Activated CD4-positive, alpha-beta T cell treated with anti-CD3 and anti-CD28 coated beads, Interleukin-2, amount 50 U/mL, for 48 hours (primary cell): ENCODE data around the gene MRPL14.

ENCODE experiments used
- DNase-seq, 2 experiments: peaks; one replicate each; pipeline ENCODE4 v3.0.0-alpha.2; 2020

The MRPL14 gene

DNA sequence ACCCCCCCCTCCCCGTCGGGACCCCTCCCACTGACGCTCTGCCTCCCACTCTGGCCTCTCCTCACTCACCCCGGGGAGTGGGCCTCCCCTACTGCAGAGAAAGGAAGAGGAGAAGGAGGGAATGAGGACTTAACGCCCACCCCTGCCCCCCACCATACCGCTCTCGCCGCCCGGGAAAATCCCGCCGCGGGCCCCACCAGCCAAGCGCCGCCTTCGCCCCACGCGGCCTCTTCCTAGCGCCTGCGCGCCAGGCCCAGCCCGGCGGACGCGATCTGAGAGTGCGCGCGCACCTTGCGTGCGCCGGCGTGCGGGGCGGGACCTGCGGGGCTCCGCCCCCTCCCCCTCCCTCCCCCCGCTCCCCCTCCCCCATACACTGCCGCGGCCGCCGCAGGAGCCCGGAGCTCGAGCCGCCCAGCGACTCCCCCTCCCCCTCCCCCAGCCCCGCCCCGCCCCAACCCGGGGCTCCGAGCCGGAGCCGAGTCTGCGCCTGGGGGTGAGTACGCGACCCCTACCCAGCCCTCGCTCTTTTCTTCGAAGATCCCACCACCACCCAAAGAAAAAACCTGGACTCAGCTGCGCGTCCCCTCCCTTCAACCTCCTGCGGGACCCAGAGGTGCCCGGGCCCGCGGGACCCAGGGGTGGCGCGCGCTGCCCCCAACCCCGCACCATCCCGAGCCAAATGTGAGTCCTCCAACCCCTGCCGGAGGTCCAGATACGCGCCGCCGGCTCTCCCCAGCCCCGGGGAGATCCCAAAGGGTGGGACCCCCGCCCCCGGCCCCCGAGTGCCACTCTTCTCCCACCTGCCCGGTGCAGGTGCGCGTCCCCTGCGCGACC, at the start of gene MRPL14, which contains the start of gene TMEM63B:
Gene MRPL14 (minus strand): TSS at position 267 of the 834 bp plus-strand sequence. CDS start 10,841 bp downstream, outside the sequence.
Gene TMEM63B (plus strand): TSS at position 369 of the 834 bp plus-strand sequence. CDS start 7,031 bp downstream, outside the sequence.
- peak; percentile 86 to 88 for DNase-seq

DNA sequence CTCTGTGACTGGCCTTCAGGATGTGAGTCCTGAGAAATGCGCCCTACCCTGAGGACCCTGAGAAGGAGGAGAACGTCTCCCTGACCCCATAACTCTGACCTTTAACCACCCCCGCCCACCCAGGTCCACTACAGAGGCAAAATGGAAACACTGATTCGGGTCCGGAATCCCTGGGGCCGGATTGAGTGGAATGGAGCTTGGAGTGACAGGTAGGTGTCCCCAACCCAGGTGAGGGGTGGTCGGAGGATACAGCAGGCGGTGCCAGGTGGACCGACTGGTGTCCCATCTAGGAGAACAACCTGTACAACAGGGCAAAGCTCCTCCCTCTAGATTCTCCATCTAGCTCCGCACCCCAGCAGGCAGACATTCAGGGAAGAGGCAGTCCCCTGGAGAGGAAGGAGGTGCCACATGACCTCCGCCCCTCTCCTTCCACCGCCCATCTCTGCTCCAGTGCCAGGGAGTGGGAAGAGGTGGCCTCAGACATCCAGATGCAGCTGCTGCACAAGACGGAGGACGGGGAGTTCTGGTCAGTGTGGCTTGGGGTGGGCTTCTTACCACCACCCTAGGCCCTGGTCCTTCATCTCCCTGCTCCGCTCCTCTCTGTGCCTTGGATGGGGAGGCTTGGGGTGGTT, 49.0 kb upstream of the MRPL14 start:
- DNase-seq = no peak

DNA sequence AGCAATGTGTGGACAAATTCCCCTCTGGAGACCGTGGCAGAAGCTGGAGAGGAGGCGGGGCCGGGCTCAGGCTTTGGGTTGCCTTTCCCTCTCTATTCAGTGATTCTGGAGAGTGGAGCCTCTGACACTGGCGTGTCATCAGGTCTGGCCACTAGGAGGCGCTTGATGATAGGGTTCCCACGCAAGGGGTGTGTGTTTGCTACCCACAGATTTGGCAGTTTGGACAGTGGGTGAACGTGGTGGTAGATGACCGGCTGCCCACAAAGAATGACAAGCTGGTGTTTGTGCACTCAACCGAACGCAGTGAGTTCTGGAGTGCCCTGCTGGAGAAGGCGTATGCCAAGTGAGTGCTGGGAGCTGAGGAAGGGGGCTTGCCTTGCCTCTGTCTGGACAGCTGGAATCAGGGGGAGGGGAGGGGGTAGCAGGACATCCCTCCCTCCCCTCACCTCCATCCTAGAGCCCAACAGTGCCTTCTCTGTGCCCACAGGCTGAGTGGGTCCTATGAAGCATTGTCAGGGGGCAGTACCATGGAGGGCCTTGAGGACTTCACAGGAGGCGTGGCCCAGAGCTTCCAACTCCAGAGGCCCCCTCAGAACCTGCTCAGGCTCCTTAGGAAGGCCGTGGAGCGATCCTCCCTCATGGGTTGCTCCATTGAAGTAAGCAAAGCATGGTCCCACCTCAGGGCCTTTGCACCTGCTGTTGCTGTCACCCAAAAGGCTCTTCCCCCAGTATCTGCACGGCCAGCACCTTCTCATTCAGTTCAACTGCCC, 45.7 kb upstream of the MRPL14 start:
- DNase-seq = peak; percentile 88 to 91

DNA sequence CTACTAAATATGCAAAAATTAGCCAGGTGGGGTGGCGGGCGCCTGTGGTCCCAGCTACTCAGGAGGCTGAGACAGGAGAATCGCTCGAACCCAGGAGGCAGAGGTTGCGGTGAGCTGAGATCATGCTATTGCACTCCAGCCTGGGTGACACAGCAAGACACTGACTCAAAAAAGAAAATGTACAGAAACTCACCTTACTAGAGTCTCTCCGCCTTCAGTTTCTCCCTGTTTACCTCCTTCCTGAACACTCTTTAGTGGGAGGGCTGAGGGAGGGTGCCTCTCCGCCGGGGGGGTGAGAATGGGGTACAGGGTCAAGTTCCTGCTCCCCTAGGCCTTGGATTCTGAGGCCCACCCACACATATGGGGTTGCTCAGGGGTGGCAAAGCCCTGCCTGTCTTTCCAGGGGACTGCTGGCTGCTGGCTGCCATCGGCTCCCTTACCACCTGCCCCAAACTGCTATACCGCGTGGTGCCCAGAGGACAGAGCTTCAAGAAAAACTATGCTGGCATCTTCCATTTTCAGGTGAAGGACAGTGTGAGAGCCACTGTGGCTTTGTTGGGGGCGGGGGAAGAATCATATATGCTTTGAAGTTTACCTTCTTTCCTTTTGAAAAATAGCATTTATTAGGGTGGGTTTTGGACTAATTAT, 44.8 kb upstream of the MRPL14 start:
- peak; percentile 41 to 60 for DNase-seq

DNA sequence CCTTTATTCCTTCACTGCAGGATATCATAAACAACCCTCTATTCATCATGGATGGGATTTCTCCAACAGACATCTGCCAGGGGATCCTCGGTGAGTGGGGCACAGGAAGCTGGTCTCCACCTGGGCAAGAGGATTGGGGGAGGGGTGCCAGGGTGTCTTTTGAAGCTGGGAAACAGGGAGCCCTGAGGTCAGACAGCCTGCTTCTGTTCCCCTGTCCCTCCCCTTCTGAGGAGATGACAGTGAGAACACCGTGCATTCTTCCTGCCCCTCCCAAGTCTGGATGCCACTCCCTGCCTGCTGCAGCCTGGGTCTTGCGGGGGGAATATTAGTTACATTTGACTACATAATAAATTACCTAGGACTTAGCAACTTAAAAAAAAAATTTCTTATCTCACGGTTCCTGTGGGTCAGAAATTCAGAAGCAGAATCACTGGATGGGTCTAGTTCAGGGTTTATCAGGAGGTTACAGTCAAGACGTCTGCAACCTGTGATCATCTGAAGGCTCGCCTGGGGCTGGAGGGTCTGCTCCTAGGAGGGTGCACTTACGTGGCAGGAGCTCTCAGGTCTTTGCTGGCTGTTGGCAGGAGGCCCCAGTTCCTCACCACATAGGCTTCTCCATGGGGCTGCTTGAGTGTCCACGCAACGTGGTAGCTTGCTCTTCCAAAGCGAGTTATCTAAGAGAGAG, 42.8 kb upstream of the MRPL14 start:
- no peak for DNase-seq

DNA sequence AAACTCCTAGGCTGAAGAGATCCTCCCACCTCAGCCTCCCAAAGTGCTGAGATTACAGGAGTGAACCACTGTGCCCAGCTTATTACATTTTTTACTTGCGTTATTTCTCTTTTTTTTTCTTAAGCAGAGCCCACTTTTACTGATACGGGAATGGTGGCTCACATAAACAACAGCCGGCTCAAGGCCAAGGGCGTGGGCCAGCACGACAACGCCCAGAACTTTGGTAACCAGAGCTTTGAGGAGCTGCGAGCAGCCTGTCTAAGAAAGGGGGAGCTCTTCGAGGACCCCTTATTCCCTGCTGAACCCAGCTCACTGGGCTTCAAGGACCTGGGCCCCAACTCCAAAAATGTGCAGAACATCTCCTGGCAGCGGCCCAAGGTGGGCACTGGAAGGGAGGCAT, 41.9 kb upstream of the MRPL14 start:
- no peak for DNase-seq

DNA sequence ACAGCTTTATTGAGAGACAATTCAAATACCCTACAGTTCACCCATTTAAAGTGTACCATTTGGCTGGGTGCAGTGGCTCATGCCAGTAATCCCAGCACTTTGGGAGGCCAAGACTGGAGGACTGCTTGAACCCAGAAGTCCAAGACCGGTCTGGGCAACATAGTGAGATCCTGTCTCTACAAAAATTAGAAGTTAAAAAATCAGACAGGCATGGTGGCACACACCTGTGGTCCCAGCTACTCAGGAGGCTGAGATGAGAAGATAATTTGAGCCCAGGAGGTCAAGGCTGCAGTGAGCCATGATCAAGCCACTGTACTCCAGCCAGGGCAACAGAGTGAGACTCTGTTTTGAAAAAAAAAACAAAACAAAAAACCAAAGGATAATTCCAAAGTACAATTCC, 40.3 kb upstream of the MRPL14 start:
- DNase-seq = no peak

DNA sequence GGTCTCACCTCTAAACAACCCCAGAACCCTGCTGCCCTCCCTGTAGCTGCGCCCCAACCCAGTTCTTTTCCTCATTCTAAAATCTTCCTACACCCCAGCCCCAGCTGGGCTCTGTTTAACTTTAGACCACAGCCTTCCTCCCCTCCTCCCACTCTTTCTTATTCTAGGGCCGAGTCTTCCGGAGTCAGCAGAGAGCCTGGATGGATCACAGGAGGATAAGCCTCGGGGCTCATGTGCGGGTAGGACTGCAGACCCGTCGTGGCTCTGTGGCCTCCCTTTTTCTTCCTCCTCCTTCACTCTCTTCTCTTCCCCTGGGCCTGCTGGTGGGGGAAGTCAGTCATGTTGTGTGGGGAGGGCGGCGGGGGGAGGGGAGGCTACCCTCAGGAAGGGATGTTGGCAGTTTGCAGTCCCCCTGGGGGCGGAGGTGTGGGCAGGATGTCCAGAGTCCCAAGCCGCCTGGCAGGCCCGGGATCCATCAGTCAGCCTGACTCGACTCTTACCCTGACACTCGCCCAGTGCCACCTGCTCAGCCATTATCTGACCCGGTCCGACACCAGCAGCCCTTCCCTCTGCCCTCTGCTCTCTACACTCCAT, 39.4 kb upstream of the MRPL14 start:
- no peak for DNase-seq

DNA sequence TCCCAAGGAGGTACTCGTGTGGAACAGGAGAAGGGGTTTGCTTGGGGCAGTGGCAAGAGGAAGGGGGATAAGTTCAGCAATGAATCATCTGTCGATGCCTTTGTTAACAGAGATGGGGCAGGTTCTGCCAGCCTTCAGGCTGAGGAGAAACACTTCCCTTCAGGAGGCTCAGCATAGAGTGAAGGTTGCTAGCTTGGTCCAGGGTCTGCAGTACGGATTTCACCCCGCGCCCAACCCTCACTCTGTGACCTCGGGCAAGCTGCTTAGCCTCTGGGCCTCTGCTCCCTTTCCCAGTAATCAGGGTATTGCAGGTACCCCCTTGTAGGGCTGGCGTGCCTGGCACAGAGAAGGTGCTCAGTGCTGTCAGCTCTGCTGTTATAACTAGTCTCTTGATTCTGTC, 38.9 kb upstream of the MRPL14 start:
- no peak for DNase-seq

DNA sequence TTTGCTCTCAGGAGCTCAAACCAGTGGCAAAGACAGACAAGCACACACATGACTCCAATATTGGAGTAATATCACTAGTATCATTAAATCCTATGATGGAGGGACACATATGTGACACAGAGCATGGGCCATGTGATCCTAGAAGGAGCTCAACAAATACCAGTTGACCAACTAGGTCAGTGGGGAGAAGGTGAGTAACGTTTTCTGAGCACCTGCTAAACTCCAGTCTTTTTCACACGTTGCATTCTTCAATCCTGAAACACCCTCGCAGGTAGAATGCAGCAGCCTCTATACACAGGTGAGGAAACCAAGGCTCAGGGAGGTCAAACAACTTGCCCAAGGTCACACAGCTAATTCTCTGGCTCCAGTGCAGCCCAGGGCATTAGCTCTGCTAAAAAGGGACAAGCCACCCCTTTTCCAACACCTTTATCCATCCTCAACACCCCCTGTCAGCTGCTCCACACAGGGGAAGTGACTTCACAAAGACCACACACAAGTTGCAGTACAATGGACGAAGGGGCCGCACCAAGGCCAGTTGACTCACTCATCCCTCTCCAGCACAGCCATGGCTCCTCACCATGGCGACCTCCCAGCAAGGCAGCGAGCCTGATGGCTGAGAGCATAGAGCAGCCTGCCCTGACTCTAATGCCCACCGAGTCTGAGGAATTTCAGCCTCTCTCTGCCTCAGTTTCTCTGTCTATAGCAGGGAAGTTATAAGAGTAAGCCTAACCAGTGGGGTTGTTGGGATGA, 35.8 kb upstream of the MRPL14 start:
- no peak for DNase-seq

DNA sequence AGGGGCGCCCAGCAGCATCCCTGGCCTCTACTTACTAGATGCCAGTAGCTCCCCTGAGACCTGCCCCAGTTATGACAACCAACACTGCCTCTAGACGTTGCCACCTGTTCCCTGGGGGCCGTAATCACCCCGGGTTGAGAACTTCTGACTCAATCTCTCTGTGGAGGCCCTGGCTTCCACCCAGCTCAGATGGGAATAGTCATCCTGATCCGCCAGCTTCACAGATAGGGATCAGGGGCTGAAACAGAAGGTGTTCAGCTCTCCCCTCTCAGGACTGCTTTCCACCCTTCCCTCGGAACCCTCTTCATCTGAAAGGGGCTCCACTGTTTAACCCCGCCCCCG, 34.7 kb upstream of the MRPL14 start:
- no peak for DNase-seq

DNA sequence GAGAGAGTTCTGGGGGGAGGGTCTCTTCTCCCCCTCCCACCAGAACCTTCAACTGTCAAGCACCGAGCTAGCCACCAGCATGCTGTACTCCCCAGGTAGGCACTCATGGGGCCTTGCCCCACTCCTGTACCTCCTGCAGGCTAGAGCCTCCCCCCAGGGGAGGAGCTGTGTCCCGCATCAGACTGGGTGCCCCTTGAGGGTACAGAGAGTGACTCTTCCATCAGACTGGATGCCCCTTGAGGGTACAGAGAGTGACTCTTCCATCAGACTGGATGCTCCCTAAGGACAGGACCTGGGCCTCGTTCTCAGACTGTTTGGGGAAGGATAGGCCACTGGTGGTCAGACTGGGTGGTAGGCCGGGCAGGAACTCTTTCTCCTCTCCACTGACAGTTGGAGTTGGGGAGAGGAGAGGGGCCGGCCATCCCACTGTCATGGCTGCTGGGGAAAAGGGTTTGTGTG, 31.5 kb upstream of the MRPL14 start, which contains the start of gene CAPN11:
Gene CAPN11 (plus strand): TSS at position 51 of the 459 bp plus-strand sequence. CDS start 29 bp downstream, at position 80.
- no peak for DNase-seq

DNA sequence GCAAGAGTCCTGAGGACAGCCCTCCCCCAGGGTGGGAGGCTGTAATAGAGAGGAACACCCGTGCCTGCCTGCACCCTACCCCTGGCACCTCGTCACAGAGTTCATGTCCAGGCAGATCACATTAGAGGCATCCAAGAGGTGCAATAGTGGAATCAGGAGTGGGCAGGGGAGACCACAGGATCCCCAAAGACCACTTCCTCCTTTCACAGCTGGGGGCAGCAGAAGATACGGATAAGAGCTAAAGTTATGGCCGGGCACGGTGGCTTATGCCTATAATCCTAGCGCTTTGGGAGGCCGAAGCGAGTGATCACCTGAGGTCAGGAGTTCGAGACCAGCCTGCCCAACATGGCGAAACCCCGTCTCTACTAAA, 29.9 kb upstream of the MRPL14 start:
- no peak for DNase-seq

DNA sequence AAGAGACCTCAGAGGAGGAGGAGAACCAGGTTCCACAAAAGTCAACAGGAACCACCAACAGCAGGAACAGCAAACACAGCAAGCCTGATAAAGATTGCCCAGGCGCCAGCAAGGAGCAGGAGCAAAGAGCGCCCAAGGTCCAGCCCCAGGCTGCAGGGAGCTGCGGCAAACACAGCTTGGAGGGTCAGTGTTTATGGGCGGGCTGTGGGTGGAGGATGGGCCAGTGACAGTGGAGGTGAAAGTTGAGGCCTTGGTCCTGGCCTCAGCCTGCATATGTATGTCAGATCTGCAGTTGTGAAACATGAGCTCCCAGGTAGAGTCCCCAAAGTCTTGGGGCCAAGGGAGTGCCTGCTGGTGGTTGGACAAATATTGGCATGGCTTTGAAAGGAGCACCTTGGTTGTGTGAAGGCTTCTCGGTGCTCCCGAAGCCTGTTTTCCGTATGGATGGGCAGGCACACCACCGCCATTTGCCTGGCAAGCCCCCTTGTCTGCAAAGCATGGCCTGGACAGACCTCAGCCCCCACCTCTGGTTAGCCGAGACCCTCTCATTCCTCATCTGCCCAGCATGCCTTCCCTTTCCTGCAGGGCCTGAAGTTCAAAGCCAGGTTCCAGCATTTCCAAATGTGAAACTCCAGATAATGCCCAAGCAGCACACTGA, 29.4 kb upstream of the MRPL14 start:
- no peak for DNase-seq

DNA sequence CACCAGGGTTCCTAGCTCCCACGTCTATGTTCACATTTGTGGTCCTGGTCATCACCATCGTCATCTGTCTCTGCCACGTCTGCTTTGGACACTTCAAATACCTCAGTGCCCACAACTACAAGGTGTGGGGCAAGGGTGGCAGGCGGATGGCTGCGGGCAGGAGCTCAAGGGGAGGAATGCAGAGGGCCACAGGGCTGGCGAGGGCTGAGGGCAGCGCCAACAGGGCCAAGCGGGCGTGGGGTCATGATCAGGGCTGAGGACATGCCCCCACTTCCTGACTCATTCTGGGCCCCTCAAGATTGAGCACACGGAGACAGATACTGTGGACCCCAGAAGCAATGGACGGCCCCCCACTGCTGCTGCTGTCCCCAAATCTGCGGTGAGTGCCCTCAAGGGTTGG, 26.8 kb upstream of the MRPL14 start:
- no peak for DNase-seq

DNA sequence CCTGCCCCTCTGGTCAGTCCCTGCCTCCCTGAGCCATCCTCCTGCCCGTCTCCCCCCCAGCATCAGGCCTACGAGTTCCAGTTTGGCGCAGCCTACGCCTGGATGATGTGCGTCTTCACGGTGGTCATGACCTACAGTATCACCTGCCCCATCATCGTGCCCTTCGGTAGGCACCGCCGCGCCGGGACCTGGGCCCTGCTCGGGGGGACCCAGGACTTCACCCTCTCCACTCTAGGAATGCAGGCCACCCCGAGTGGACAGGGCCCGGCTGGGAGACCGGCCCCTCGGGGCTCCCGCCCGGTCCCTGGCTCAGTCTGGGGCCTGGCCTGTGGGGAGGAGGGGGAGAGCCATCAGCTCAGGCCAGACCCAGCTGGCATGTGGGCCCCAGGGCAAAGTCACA, 25.3 kb upstream of the MRPL14 start:
- no peak for DNase-seq

DNA sequence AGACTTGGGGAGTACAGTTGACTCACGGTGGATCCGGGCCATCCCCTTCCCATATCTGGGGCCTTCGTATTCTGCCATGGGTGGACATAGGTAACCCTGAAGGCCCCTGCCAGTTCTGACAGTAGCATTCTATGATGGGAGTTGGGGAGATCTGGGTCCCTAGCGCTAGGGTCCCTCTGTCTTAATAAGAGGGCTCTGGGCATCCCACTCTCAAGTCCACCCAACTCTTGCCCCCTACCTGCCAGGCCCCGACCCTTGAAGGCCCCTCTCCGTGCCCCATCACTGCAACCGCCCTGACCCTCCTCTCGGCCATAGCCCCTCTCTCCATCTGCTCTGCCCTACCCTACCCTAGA, 24.8 kb upstream of the MRPL14 start:
- DNase-seq = no peak

DNA sequence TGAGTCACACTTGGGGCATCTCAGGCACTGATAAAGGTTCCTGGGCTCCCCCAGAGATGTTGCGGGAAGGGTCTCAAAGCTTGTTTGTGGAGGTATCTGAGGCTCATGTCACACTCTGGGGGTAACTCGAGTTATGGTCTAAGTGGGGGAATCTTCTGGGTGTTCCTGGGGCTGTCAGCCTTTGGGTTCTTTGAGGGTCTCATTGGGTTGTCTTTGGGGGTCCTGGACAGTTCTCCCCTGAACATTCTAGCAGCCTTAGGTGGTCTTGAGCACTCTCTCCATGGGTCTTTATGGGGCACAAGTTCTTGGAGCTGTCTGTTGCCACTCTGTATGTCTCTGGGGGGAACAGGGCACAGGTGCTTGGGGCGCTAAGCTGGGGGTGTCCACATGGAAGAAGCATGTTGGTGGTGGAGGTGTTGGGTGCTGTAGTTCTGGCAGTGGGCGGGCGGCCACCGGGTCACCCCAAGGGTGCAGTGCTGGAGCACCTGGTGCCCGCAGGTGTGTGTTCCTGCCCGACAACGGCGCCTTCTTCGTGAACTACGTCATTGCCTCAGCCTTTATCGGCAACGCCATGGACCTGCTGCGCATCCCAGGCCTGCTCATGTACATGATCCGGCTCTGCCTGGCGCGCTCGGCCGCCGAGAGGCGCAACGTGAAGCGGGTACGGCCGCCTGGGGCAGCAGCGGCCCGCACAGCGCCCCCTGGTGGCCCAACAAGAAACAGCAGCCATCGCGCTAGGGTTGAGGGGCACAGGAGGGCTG, 24.3 kb upstream of the MRPL14 start:
- peak; percentile 85 to 87 for DNase-seq

DNA sequence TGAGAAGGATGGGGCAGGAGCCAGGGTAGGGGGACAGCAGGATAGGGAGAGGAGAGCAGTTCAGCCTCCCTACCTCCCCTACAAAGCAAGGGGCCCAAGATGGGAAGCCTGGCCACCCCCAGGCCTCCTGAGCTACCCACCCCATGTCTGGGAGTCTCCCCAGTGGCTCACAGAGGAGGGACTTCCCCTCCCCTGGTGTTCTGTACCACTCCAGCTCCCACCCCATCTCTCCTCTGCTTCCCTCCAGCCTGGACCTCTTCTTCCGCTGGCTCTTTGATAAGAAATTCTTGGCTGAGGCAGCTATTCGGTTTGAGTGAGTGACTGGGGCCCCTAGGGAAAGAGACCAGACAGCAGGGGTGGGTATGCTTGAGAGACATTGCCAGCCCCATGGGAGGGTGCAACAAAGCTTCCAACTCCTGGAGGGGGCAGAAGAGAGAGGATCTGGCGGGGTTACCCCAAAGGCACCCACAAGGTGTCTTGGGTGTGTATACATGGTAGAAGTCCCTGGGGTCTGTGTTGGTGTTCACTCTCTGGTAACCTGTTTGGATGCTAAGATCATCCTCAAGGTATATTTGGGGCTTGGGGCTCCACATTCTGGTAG, 23.2 kb upstream of the MRPL14 start:
- no peak for DNase-seq
